NCI-H1436 (cell line): ENCODE measurements around the gene AZU1.

Experiments
- DNase-seq: peaks from one replicate; lab custom pipeline; 2025; lab: John Stamatoyannopoulos, UW

Gene AZU1, protein sequence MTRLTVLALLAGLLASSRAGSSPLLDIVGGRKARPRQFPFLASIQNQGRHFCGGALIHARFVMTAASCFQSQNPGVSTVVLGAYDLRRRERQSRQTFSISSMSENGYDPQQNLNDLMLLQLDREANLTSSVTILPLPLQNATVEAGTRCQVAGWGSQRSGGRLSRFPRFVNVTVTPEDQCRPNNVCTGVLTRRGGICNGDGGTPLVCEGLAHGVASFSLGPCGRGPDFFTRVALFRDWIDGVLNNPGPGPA

DNA sequence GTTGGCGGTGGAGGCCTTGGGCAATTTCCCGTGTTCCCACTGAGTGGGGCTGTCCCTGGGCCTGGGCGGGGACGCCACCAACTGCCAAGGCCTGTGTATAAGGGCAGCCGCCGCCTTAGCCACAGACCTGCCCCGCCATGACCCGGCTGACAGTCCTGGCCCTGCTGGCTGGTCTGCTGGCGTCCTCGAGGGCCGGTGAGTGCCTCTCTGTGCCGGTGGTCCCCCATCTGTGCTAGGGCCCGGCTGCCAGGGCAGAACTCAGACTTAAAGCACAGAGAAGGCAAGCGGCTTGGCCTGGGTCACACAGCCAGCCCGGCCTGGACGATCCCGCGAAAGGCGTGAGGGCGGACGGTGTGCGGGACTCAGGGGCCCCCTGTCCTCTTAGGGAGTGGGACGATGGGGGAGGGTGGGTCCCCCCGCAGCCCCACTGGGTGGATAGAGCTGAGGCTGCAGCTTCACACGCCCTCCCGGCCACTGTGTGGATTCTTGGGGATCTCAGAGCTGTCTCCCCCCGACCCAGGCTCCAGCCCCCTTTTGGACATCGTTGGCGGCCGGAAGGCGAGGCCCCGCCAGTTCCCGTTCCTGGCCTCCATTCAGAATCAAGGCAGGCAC is at the start of gene AZU1:
AZU1 (plus strand) TSS at position 128 of the 612 bp plus-strand sequence; CDS start at position 138, 10 bp downstream.
- DNase-seq, result no peak

GRCh38 chr19:778910-779653 is 48.6 kb upstream of the AZU1 start:
- no peak for DNase-seq

DNA sequence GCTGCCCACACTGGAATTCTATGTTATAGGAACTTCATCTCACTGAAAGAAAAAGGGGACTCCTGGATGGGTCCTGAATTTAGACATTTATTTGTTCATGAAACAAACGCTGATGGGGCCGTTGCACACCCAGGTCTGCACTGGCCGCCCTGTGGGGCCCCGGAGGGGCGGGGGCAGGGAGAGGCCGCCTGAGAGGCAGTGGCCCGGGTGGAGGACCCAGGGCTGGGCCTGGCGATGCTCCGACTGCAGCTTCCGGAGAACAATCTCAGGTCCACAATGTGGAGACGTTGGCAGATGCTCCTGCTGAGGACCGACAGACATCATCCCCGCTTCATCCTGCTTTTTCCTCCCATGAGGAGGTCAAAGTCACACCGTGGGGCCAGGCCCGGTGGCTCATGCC is 46.7 kb upstream of the AZU1 start:
- no peak for DNase-seq

GRCh38 chr19:781800-782184 is 45.8 kb upstream of the AZU1 start:
- no peak for DNase-seq

- no peak for DNase-seq
Observed at GRCh38 chr19:782185-782877, 45.3 kb upstream of the AZU1 start.

DNA sequence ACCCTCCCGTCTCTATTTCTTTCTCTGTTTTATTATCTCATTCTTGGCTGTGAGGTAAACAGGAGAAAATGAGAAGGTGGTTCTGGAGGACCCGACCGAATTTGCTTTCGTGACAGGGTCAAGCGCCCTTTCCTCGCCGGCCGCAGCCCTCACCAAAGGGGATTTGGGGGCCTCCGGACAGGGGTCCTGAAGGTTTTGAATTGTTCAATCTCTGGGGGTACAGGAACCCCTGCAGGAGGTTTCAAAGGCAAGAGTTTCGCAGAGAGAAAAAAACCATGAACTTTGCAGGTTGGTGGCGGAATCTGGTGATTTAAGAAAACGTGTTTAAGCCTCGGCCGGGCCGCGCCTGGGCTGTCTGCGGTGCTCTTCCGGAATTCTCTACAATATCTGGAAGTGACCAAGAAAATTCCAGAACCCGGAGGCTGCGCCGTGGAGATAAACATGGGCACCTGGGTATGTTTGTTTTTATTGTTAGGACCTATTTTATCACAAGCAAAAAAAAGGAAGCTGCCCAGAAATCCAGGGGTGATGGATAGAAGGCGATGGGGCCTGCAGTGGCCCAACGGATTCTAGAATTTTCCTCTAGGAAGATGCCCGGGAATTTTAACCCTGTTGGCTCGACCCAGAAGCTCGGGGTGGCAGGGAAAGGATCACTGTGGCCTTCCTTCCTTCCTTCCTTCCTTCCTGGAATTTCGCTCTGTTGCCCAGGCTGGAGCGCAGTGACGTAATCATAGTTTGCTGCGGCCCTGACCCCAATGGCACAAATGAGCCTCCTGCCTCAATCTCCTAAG is 44.6 kb upstream of the AZU1 start:
- DNase-seq, result no peak

- no peak for DNase-seq
Observed at GRCh38 chr19:784541-784940, 43.1 kb upstream of the AZU1 start.

DNA sequence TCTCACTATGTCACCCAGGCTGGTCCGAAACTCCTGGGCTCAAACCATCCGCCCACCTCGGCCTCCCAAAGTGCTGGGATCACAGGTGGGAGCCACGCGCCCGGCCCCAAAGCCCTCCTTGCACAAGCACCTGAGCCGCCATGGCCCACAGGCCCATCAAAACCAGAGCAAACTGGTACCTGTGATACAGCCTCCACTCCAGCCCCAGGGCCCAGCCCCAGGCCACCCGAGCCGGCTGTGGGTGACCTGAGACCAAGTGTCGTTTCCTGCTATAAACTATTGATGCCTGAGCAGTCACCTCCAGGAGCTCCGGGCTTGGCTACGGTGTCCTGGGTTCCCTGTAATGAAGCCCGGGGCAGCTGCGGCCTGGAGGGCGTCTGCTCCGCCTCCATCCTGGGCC is 40.1 kb upstream of the AZU1 start:
- no peak for DNase-seq

DNA sequence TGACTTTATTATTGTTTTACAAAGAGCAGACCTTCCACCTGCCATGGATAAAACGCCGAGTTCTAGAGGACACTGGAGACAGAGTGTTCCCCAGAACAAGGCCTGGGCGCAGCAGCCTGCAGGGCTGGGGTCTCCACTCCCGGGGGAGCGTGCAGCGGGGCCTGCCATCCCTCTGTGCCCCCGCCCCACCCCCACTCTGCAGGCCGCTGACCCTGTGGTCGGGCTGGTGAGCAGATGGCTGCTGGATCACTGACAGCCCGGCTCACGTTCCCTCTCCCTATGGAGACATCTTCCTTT is 39.0 kb upstream of the AZU1 start:
- DNase-seq, result no peak

DNA sequence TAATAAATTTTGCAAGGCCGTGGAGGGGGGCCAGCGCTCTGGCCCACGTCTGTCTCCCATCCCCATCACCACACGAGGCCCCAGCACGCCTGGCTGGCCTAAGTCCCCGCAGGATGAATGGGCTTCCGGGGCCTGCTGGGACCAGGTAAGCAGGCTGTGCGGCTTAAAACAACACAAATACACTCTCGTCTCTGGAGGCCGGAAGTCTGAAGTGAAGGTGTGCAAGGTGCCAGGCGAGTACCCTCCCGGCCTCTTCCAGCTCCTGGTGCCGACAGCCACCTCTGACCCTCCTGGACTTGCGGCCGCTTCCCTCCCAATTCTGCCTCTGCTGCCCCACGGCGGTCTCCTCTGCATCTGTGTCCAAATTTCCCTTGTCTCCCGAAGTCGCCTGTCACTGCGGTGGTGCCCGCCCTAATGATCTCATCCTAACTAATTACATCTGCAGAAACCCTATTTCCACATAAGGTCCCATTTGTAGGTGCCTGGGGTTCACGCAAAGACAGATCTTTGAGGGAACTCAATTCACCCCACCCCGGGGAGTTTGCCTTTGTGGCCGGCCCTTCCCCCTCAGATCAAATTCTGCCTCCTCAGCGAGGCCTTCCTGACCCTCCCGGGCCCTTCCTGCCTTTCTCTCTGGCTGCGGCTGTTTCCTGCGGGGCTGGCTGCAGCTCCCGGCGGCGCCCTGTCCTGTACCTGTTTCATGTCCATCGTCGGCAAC is 38.5 kb upstream of the AZU1 start:
- DNase-seq, result no peak

- DNase-seq, result no peak
Observed at GRCh38 chr19:789701-790060, 38.0 kb upstream of the AZU1 start.

- no peak for DNase-seq
Observed at GRCh38 chr19:791007-791566, 36.5 kb upstream of the AZU1 start.

DNA sequence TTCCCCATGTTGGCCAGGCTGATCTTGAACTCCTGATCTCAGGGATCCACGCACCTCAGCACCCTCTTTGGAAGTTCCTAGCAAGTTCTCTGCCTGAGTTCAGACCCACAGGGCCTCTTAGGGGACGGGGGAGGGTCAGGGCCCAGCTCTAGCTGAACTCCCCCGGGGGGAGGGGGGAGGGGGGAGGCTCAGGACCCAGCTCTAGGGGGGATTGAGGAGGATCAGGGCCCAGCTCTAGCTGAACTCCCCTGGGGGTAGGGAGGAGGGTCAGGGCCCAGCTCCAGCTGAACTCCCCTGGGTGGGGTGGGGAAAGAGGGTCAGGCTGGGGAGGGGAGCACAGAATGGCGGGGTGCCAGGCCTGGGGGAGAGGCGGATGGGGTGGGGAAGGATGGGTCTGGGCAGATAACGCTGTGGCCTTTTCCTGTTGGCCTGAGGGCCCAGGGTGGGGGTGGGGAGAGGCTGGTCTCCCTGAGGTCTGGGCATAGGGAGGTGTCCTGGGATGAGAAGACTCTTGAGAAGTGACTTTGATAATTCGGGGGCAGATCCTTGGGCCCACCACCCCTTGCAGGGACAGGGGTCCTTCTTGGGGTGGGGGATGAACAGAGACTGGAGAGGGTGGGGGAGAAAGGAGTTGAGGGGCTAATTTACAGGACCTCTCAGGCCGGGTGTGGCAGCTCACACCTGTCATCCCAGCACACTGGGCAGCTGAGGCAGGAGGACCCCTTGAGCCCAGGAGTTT is 35.9 kb upstream of the AZU1 start:
- no peak for DNase-seq

DNA sequence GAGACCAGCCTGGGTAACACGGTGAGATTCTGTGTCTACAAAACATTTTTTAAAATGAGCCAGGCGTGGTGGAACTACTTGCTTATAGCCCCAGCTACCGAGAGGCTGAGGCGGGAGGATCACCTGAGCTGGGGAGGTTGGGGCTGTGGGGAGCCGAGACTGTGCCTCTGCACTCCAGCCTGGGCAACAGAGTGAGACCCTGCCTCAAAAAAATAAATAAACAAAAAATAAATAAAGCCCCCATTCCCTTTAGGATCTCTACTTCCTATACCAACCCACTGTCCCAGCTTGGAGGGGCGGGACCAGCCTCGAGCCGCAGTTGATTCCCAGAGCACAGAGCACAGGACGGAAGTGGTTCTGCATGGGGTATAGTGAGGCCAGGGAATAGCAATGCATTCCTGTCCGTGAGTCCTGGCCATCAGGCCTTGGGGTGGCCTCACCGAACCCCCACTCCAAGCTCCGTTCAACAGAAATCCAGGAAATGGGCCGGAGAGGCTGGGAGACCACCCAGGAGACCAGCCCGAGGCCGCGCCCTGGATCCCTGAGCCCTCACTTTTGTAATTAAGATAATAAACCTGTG is 35.2 kb upstream of the AZU1 start:
- DNase-seq, result no peak

DNA sequence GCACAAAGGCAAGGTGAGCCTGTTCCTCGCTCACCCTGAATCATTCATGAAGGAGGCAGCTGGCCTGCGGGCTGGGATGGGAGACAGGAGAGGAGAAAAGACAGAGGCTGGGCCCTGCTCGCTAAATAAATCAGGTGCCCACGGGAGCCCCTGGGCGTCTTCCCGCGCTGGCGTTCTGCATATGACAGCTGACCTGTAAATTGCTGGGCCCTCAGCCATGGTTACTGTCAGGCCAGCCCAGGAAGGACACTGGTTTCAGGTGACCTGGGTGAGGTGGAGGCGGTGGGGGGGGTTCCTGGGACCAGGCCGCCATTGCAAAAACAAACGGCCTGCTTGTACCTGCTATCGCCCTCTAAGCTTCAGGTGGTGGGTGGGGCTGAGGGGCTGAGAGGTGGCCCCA is 33.8 kb upstream of the AZU1 start:
- DNase-seq, result no peak

DNA sequence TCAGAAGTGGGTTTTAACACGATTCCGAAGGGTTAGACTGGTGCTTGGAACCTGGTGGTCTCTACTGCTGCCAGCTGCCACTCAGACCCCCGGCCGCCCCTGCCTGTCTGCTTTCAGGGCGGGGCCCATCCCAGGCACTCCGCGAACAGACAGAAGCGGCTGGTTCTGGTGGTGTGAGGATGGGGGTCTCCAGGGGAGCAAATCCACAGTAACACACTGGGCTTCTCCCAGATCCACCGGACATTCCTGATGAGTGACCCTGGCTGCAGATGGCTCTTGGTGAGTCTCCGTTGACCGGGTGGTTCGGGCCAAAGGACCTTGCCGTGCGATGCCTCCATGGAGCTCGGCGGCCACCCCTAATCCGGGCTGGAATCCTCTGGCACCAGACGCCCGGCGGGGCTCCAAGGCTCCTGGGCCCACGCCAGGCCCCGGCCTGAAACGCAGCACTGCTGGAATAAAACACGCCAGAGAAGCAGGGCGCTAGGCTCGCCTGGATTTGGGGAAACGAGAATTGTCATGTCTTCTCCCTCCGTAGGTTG is 32.5 kb upstream of the AZU1 start:
- DNase-seq, result no peak

DNA sequence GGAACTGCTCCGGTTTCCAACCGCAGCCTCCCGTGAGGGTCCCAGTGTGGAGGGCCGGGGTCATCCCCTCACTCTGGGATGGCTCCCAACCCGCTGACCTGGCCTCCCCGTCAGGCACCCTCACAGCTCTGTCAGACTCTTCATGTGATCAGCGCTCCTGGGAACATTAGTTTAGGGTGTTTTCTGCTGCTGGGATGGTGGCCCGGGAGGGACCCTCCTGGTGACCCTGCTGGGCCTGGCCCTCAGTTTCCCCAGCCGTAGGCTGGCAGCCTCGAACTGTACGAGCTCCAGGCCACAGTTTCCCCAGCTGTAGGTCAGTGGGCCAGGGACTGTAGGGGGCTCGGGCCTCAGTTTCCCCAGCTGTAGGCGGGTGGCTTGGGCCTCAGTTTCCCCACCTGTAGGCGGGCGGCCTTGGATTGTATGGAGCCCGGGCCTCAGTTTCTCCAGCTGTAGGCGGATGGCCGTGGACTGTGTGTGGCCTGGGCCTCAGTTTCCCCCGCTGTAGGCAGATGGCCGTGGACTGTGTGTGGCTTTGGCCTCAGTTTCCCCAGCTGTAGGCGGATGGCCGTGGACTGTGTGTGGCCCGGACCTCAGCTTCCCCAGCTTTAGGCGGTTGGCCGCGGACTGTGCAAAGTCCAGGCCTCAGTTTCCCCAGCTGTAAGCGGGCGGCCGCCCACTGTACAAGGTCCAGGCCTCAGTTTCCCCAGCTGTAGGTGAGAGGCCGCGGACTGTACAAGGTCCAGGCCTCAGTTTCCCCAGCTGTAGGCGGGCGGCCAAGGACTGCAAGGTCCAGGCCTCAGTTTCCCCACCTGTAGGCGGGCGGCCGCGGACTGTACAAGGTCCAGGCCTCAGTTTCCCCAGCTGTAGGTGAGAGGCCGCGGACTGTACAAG is 31.7 kb upstream of the AZU1 start:
- no peak for DNase-seq

GRCh38 chr19:796692-797527 is 30.7 kb upstream of the AZU1 start, which contains the start of gene PTBP1:
PTBP1 (plus strand) TSS chr19:797452; CDS start chr19:797498, 46 bp downstream.
- peak; percentile 100 for DNase-seq
